Ovary (tissue), 3 donors: ENCODE results near the gene GRID1.

Experiments
- CTCF ChIP-seq, 3 donors: fragments of 450-650 bp in 2 of 3; fragments of 200-600 bp in 1 of 3; IDR thresholded peaks; one replicate each; pipeline versions ENCODE4 v1.5.1 to v1.8.0; 2016 to 2022; ENCODE audit warnings: antibody characterized with exemption in 3 of 3, mild to moderate bottlenecking in 1 of 3
- POLR2A ChIP-seq: fragments of 450-650 bp; IDR thresholded peaks from one replicate; pipeline ENCODE4 v1.6.1; 2017; ENCODE audit warnings: antibody characterized with exemption, mild to moderate bottlenecking, moderate library complexity
- donor health status: DM: no; HTN: no; CAD: no.

DNA sequence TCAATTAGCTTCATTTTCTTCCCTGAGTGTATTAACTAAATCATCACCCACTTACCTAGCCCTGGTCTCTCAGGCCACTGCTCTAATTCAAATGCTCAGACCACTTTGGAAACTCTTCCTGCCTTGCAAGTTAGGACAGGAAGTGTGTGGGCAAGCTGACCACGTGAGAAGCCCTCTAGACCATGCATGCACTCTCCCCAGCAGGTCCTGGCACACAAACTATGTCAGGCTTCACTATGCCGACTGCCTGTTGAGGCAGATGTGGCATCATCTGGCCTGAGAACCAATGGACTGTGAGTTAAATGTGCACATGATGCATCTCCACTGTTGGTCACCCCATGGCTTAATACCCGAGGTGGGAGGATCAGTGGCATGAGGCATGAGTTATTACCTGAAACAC, 439.6 kb downstream of the GRID1 start:
- TF ChIP-seq CTCF (IDR thresholded peaks at IDR 0.05): no peak
- TF ChIP-seq POLR2A: no peak
